GM12875 (cell line): Measurements from ENCODE around the gene MAML3.

Experiments used
- H3K4me3 ChIP-seq: one replicate; pipeline ENCODE4 v1.5.1; 2011; ENCODE audit warnings: low read depth, low read length, control low read depth
- CTCF ChIP-seq: IDR thresholded peaks from 2 replicates; pipeline ENCODE4 v1.5.1; 2011; ENCODE audit warnings: low read depth, mild to moderate bottlenecking, control low read depth, inconsistent platforms, low read length, moderate library complexity, borderline replicate concordance; ENCODE audit not compliant: insufficient read depth

The MAML3 gene

GRCh38 chr4:139783741-139784484 lies 370.1 kb downstream of the MAML3 start:
- no peak overlapping the region for H3K4me3 ChIP-seq
- TF ChIP-seq CTCF: no peak

GRCh38 chr4:139782926-139783522 lies 371.0 kb downstream of the MAML3 start:
- no peak overlapping the region for H3K4me3 ChIP-seq
- no peak for TF ChIP-seq CTCF

GRCh38 chr4:139781066-139781465 lies 372.9 kb downstream of the MAML3 start:
- TF ChIP-seq CTCF: no peak
- no peak overlapping the region for H3K4me3 ChIP-seq

GRCh38 chr4:139779691-139780090 lies 374.3 kb downstream of the MAML3 start:
- H3K4me3 ChIP-seq: no peak overlapping the region
- no peak for TF ChIP-seq CTCF

- no peak overlapping the region for H3K4me3 ChIP-seq
- no peak for TF ChIP-seq CTCF
These were observed 376.2 kb downstream of the MAML3 start for GRCh38 chr4:139777757-139778156.

GRCh38 chr4:139776235-139776634 lies 377.7 kb downstream of the MAML3 start:
- no peak for TF ChIP-seq CTCF
- H3K4me3 ChIP-seq: no peak overlapping the region
